HEK293 (cell line): Measurements from ENCODE around the gene KRT71.

Experiments
- CTCF ChIA-PET: fragments of 350-600 bp; formaldehyde crosslinking; extraction: SDS; loops from one replicate; lab custom pipeline; 2021; ENCODE audit warnings: antibody characterized with exemption; lab: Yijun Ruan, JAX
- POLR2A ChIA-PET: fragments of 300-600 bp; formaldehyde crosslinking; extraction: SDS; loops from one replicate; lab custom pipeline; 2020; ENCODE audit warnings: antibody characterized with exemption, inconsistent platforms; lab: Yijun Ruan, JAX
- H3K27ac ChIP-seq: fragments of 200-500 bp; sonication (Bioruptor generic); 2 replicates; pipeline ENCODE4 v1.5.1; 2014; ENCODE audit warnings: low read depth, low read length, control low read depth, inconsistent platforms; ENCODE audit errors: extremely low read depth
- H3K36me3 ChIP-seq, 2 experiments: fragments of 200-500 bp in 1 of 2; sonication (Bioruptor generic) in 1 of 2; 1 replicate in 1 of 2; 2 replicates in 1 of 2; pipeline ENCODE4 v1.5.1; 2014 to 2017; ENCODE audit warnings: inconsistent platforms in 2 of 2, low read length in 2 of 2; ENCODE audit not compliant: control insufficient read depth in 2 of 2, insufficient read depth in 1 of 2
- H3K4me1 ChIP-seq: fragments of 200-500 bp; sonication (Bioruptor generic); 2 replicates; pipeline ENCODE4 v1.5.1; 2014; ENCODE audit warnings: mild to moderate bottlenecking, low read length, inconsistent platforms; ENCODE audit not compliant: control insufficient read depth, insufficient read depth
- H3K4me3 ChIP-seq: 2 replicates; pipeline ENCODE4 v1.5.1; 2011; ENCODE audit warnings: low read depth, mild to moderate bottlenecking, control low read depth, low read length, moderate library complexity
- H3K9me3 ChIP-seq: fragments of 200-500 bp; sonication (Bioruptor generic); 2 replicates; pipeline ENCODE4 v1.5.1; 2014; ENCODE audit warnings: low read depth, low read length, inconsistent platforms; ENCODE audit not compliant: control insufficient read depth, insufficient read depth
- BCL11A ChIP-seq: fragments of 450-650 bp; formaldehyde crosslinking; IDR thresholded peaks from 2 replicates; pipeline ENCODE4 v1.5.1; 2016; ENCODE audit warnings: low read depth, missing biosample characterization, missing genetic modification characterization
- MZF1 ChIP-seq: fragments of 450-650 bp; formaldehyde crosslinking; IDR thresholded peaks from 2 replicates; pipeline ENCODE4 v1.5.1; 2017; ENCODE audit warnings: missing biosample characterization, missing genetic modification characterization, borderline replicate concordance
- SCRT1 ChIP-seq: fragments of 450-650 bp; formaldehyde crosslinking; IDR thresholded peaks from 2 replicates; pipeline ENCODE4 v1.5.1; 2016; ENCODE audit warnings: missing biosample characterization, missing genetic modification characterization, borderline replicate concordance
- ZNF19 ChIP-seq: fragments of 450-650 bp; formaldehyde crosslinking; IDR thresholded peaks from 2 replicates; pipeline ENCODE4; 2016; ENCODE audit warnings: missing biosample characterization, missing genetic modification characterization, low read depth
- ZNF24 ChIP-seq: fragments of 450-650 bp; formaldehyde crosslinking; IDR thresholded peaks from 2 replicates; pipeline ENCODE4 v1.5.1; 2016; ENCODE audit warnings: missing biosample characterization, missing genetic modification characterization
- ZNF280C ChIP-seq: fragments of 450-650 bp; formaldehyde crosslinking; IDR thresholded peaks from 2 replicates; pipeline ENCODE4 v1.5.1; 2016; ENCODE audit warnings: missing biosample characterization, missing genetic modification characterization
- ZNF302 ChIP-seq: fragments of 450-650 bp; formaldehyde crosslinking; IDR thresholded peaks from 2 replicates; pipeline ENCODE4 v1.5.1; 2016; ENCODE audit warnings: missing biosample characterization, missing genetic modification characterization, low read depth
- ZNF354C ChIP-seq: fragments of 450-650 bp; formaldehyde crosslinking; IDR thresholded peaks from 2 replicates; pipeline ENCODE4 v1.5.1; 2016; ENCODE audit warnings: missing biosample characterization, missing genetic modification characterization, low read depth, borderline replicate concordance
- ZNF513 ChIP-seq: fragments of 450-650 bp; IDR thresholded peaks from 2 replicates; pipeline ENCODE4 v1.5.1; 2018; ENCODE audit warnings: missing biosample characterization, missing genetic modification characterization
- ZNF518A ChIP-seq: fragments of 450-650 bp; formaldehyde crosslinking; conservative IDR thresholded peaks from 2 replicates; pipeline ENCODE4 v1.5.1; 2016; ENCODE audit warnings: low read depth, missing biosample characterization, missing genetic modification characterization
- ZNF585B ChIP-seq: fragments of 450-650 bp; formaldehyde crosslinking; IDR thresholded peaks from 2 replicates; pipeline ENCODE4 v1.5.1; 2016; ENCODE audit warnings: missing biosample characterization, missing genetic modification characterization
- ZNF626 ChIP-seq: fragments of 450-650 bp; sonication (Bioruptor Pico); formaldehyde crosslinking; IDR thresholded peaks from 2 replicates; pipeline ENCODE4 v1.5.1; 2018; ENCODE audit warnings: missing biosample characterization, missing genetic modification characterization, inconsistent platforms
- ZNF777 ChIP-seq: fragments of 450-650 bp; formaldehyde crosslinking; IDR thresholded peaks from 2 replicates; pipeline ENCODE4 v1.5.1; 2017; ENCODE audit warnings: missing biosample characterization, missing genetic modification characterization, borderline replicate concordance

KRT71 gene

GRCh38 chr12:52575948-52576347, 23.0 kb upstream of the KRT71 start (continued):
- no peak for TF ChIP-seq ZNF302 (tag by site-specific recombination)

- Histone ChIP-seq H3K27ac (no peak overlapping the region), H3K36me3 (no peaks in the 10 kb centered on the region)
- no peak for TF ChIP-seq ZNF280C (tag by site-specific recombination)
- TF ChIP-seq SCRT1, result no peak
- TF ChIP-seq ZNF777, result no peak
- TF ChIP-seq ZNF19 (tag by site-specific recombination), result no peak
- no peak for TF ChIP-seq ZNF518A (tag by site-specific recombination)
- TF ChIP-seq, all 188 proteins: peak for 0
- Histone ChIP-seq H3K4me3 (no peak overlapping the region), H3K9me3 (no peaks in the 10 kb centered on the region), H3K4me1 (no peaks in the 10 kb centered on the region)
- ChIA-PET CTCF (interaction anchor here (0.8 to 1.1 kb wide), 4 partner anchors 10 to 406 kb away, joined by 3 to 4 read pairs (median 3); no protein-coding TSS in a partner anchor), POLR2A (no interaction called here)
Measured at GRCh38 chr12:52575256-52575655, 22.3 kb upstream of the KRT71 start.

- no peaks in the 10 kb centered on the region for H3K36me3 ChIP-seq
- TF ChIP-seq BCL11A (tag by site-specific recombination) (no peak), ZNF626 (tag by site-specific recombination) (no peak), ZNF354C (no peak), MZF1 (tag by site-specific recombination) (no peak), ZNF513 (tag by site-specific recombination) (no peak), ZNF585B (no peak), ZNF24 (tag by site-specific recombination) (no peak)
- H3K4me3 ChIP-seq, result no peak within 1 kb of the TSS
- no peaks in the 10 kb centered on the region for H3K9me3 ChIP-seq
- ChIA-PET POLR2A (no interaction called here), CTCF (interaction anchor here (0.6 to 1.0 kb wide), 2 partner anchors 178 to 308 kb away, joined by 3 read pairs; no protein-coding TSS in a partner anchor)
- no peak within 1 kb of the TSS for H3K27ac ChIP-seq
- H3K4me1 ChIP-seq, result no peaks in the 10 kb centered on the region
Measured at GRCh38 chr12:52573743-52574142, 20.8 kb upstream of the KRT71 start, which contains the start of gene KRT74. KRT74 (minus strand) TSS chr12:52573843; CDS start chr12:52573777, 66 bp downstream.
